Endothelial cell of umbilical vein (primary cell): Measurements from ENCODE around the gene PPP6R1. TPM values are rescaled to one million over a fixed set of nuclear protein-coding genes. Genes with fewer than 3 reads are reported as not detected.

Experiments used
- BruUV-seq: library from RNA; stranded (reverse); fragments of 400-500 nt; replicated peaks from 2 replicates; lab custom pipeline; 2021; lab: Mats Ljungman, UMichigan
- CTCF ChIA-PET: fragments of 300-600, 350-600 bp; sonication (Branson Sonifier 250); formaldehyde crosslinking; loops from one replicate; lab custom pipeline; 2021; ENCODE audit warnings: antibody characterized with exemption, inconsistent platforms; lab: Charles Lee
- POLR2A ChIA-PET: fragments of 300-600, 350-600 bp; sonication (Branson Sonifier 250); formaldehyde crosslinking; loops from one replicate; lab custom pipeline; 2021; ENCODE audit warnings: antibody characterized with exemption, inconsistent platforms; lab: Charles Lee
- DNase-seq: peaks from one replicate; pipeline ENCODE4 v3.0.0-alpha.2; 2011; ENCODE audit warnings: low read depth, low spot score
- FAIRE-seq: peaks from 2 replicates; lab custom pipeline; 2011; peaks lifted over from hg19 to GRCh38; lab: Jason Lieb, UNC
- H2AFZ ChIP-seq: 2 replicates; pipeline ENCODE4 v1.6.0; 2012; ENCODE audit warnings: low read depth, low read length, control low read depth, inconsistent platforms
- H3K27ac ChIP-seq: 2 replicates; pipeline ENCODE4 v1.5.1; 2011; ENCODE audit warnings: low read depth, mild to moderate bottlenecking, control low read depth, low read length, moderate library complexity; ENCODE audit not compliant: insufficient read depth
- H3K27me3 ChIP-seq, 2 experiments: 2 replicates each; pipeline versions ENCODE4 v1.6.0 to v1.6.1; 2011; ENCODE audit warnings: low read length in 2 of 2, mixed read lengths in 1 of 2; ENCODE audit not compliant: control insufficient read depth in 2 of 2, insufficient read depth in 2 of 2
- H3K36me3 ChIP-seq, 2 experiments: 2 replicates in 1 of 2; 3 replicates in 1 of 2; pipeline ENCODE4 v1.5.1; 2011; ENCODE audit warnings: low read length in 2 of 2, mild to moderate bottlenecking in 1 of 2, moderate library complexity in 1 of 2; ENCODE audit not compliant: control insufficient read depth in 2 of 2, insufficient read depth in 2 of 2; ENCODE audit errors: extremely low read depth in 1 of 2
- H3K4me1 ChIP-seq: 3 replicates; pipeline ENCODE4 v1.5.1; 2011; ENCODE audit warnings: mild to moderate bottlenecking, low read length; ENCODE audit not compliant: control insufficient read depth, insufficient read depth; ENCODE audit errors: extremely low read depth
- H3K4me2 ChIP-seq: 2 replicates; pipeline ENCODE4 v1.6.1; 2011; ENCODE audit warnings: low read length, control low read depth, mixed read lengths; ENCODE audit not compliant: insufficient read depth
- H3K4me3 ChIP-seq, 3 experiments: fragments of 200-600 bp in 1 of 3; sonication (generic), shearing (Covaris generic) in 1 of 3; replicated peaks in 1 of 3; 2 replicates each; pipeline ENCODE4 v1.5.1; 2011 to 2016; ENCODE audit warnings: control low read depth in 3 of 3, low read length in 3 of 3, mild to moderate bottlenecking in 2 of 3, inconsistent platforms in 1 of 3, low read depth in 1 of 3, moderate library complexity in 1 of 3; ENCODE audit not compliant: insufficient read depth in 1 of 3
- H3K79me2 ChIP-seq: 2 replicates; pipeline ENCODE4 v1.6.0; 2012; ENCODE audit warnings: low read length, inconsistent platforms; ENCODE audit not compliant: control insufficient read depth, insufficient read depth
- H3K9ac ChIP-seq: replicated peaks from 2 replicates; pipeline ENCODE3; 2011; ENCODE audit warnings: low read length, control low read depth; ENCODE audit not compliant: insufficient read depth; ENCODE audit errors: extremely low read depth
- H3K9me1 ChIP-seq: replicated peaks from 3 replicates; pipeline ENCODE4 v1.6.0; 2011; ENCODE audit warnings: mild to moderate bottlenecking, low read length; ENCODE audit not compliant: control insufficient read depth, insufficient read depth; ENCODE audit errors: extremely low read depth
- H3K9me3 ChIP-seq: replicated peaks from 2 replicates; pipeline ENCODE4 v1.5.1; 2012; ENCODE audit warnings: low read length, inconsistent platforms; ENCODE audit not compliant: control insufficient read depth, insufficient read depth
- H4K20me1 ChIP-seq: replicated peaks from 2 replicates; pipeline ENCODE3; 2011; ENCODE audit warnings: mild to moderate bottlenecking, low read length; ENCODE audit not compliant: control insufficient read depth, insufficient read depth; ENCODE audit errors: extremely low read depth
- CTCF ChIP-seq, 2 donors: IDR thresholded peaks; 1 replicate in 1 of 2; 2 replicates in 1 of 2; pipeline ENCODE4 v1.5.1; 2011; ENCODE audit warnings: low read length in 2 of 2, mild to moderate bottlenecking in 2 of 2, moderate library complexity in 2 of 2, control low read depth in 1 of 2, inconsistent platforms in 1 of 2, low read depth in 1 of 2; ENCODE audit not compliant: insufficient read depth in 1 of 2; ENCODE audit errors: extremely low read depth in 1 of 2
- EZH2 ChIP-seq: IDR thresholded peaks from 2 replicates; pipeline ENCODE4 v1.6.1; 2012; ENCODE audit warnings: borderline replicate concordance, low read depth, mild to moderate bottlenecking, moderate library complexity, low read length, inconsistent platforms; ENCODE audit not compliant: severe bottlenecking
- FOS ChIP-seq: IDR thresholded peaks from 2 replicates; pipeline ENCODE4 v1.6.1; 2011; ENCODE audit warnings: mild to moderate bottlenecking, low read length, moderate library complexity, borderline replicate concordance; ENCODE audit not compliant: insufficient read depth
- GATA2 ChIP-seq: IDR thresholded peaks from 2 replicates; pipeline ENCODE4 v1.7.0; 2011; ENCODE audit warnings: low read depth, mild to moderate bottlenecking, moderate library complexity, mixed read lengths, low read length; ENCODE audit not compliant: insufficient read length, insufficient read depth
- JUN ChIP-seq: IDR thresholded peaks from 2 replicates; pipeline ENCODE4 v1.6.1; 2011; ENCODE audit warnings: borderline replicate concordance, low read depth; ENCODE audit not compliant: insufficient read length, insufficient read depth
- MAX ChIP-seq: IDR thresholded peaks from 2 replicates; pipeline ENCODE4 v1.6.1; 2011; ENCODE audit not compliant: insufficient read depth, insufficient read length
- MYC ChIP-seq: IDR thresholded peaks from one replicate; pipeline ENCODE4 v1.6.1; 2011; ENCODE audit warnings: mild to moderate bottlenecking, low read depth, low read length
- POLR2A ChIP-seq: IDR thresholded peaks from 2 replicates; pipeline ENCODE4 v1.6.1; 2012; ENCODE audit warnings: low read depth, mild to moderate bottlenecking, control low read depth, low read length
- POLR2AphosphoS5 ChIP-seq: IDR thresholded peaks from 2 replicates; pipeline ENCODE4 v1.6.1; 2012; ENCODE audit warnings: low read depth, mild to moderate bottlenecking, control low read depth, low read length, moderate library complexity; ENCODE audit not compliant: insufficient read depth
- dilution Hi-C: fragments of 300-500 bp; cut with MboI; formaldehyde crosslinking; loops from one replicate; pipeline ENCODE4 v1.15.0; 2019; ENCODE audit warnings: low sequenced_read_pairs; ENCODE audit not compliant: extremely low pct_ligation_motif_present
- intact Hi-C: fragments of 100-400 bp; cut with micrococcal nuclease; formaldehyde crosslinking; loops from one replicate; pipeline ENCODE4 v1.10.0; 2022
- polyA plus RNA-seq, 4 experiments: library from polyadenylated mRNA; depleted of rRNA in 3 of 4; stranded (reverse) in 3 of 4; unstranded in 1 of 4; fragments of >200 nt; gene quantifications; 2 replicates each; pipeline versions ENCODE4 v1.2.1 to v1.2.3, GENCODE V29; 2011 to 2012; ENCODE audit warnings: missing spikeins in 1 of 4
- total RNA-seq: library from RNA; stranded (reverse); gene quantifications from 2 replicates; pipeline ENCODE4 v1.2.3, GENCODE V29; 2021

Gene PPP6R1
- total and polyA plus RNA-seq, 2 donors (not counting 3 experiments of a cell fraction or from before 2014, with no cell fraction given) = 35.7 to 71.8 TPM

- Histone ChIP-seq H3K36me3 (no peaks in the 10 kb centered on the region), H3K4me1 (peaks cover 51% of the 10 kb centered on the region), H2AFZ (no peak overlapping the region), H3K27ac (peak overlapping the region; percentile 23), H3K4me2 (peak overlapping the region; percentile 39), H3K27me3 (no peaks in the 10 kb centered on the region), H3K9me1 (no peaks in the 10 kb centered on the region), H3K9me3 (no peaks in the 10 kb centered on the region), H3K9ac (peak overlapping the region; percentile 62), H3K79me2 (peaks cover 57% of the 10 kb centered on the region), H3K4me3 (peak overlapping the region; percentile 73 to 88 (median 87)), H4K20me1 (no peaks in the 10 kb centered on the region)
- dilution Hi-C loops = no loop called here
- TF ChIP-seq CTCF (IDR thresholded peaks at IDR 0.05; ENCODE audit: extremely low read depth in 1 of 2, insufficient read depth in 1 of 2, low read depth in 1 of 2, low read length in 2 of 2) = no peak
- TF ChIP-seq FOS = no peak
- no peak for TF ChIP-seq POLR2AphosphoS5
- TF ChIP-seq JUN = no peak
- no peak for TF ChIP-seq MAX
- no peak for TF ChIP-seq EZH2
- no peak for TF ChIP-seq GATA2
- no peak for TF ChIP-seq MYC
- no peak for TF ChIP-seq POLR2A
- FAIRE-seq (peak; percentile 55), DNase-seq (peak; percentile 15)
- POLR2A ChIA-PET = interaction anchor here (0.7 to 2.3 kb wide), 2 partner anchors 150 to 340 kb away, joined by 7 to 12 read pairs; partner anchors contain the start of gene UBE2S
- intact Hi-C loops = loop anchor here (2.0 to 10.0 kb wide), 2 partner anchors 51 to 347 kb away; partner anchors contain the start of genes ZNF524 and ZNF865
- CTCF ChIA-PET = interaction anchor here (1.0 kb wide), 1 partner anchor 160 kb away, joined by 3 read pairs; no protein-coding TSS in a partner anchor
- BruUV-seq = no TSS peak
These were observed 1.1 kb downstream of the PPP6R1 start for GRCh38 chr19:55257461-55258420.
